Measurements from ENCODE around the gene CELA2B.
"Not testable (repeated sequence)": the region's sequence is repeated elsewhere in the genome, so short reads cannot be mapped to it uniquely, and the experiment has no call there.

CELA2B gene

DNA sequence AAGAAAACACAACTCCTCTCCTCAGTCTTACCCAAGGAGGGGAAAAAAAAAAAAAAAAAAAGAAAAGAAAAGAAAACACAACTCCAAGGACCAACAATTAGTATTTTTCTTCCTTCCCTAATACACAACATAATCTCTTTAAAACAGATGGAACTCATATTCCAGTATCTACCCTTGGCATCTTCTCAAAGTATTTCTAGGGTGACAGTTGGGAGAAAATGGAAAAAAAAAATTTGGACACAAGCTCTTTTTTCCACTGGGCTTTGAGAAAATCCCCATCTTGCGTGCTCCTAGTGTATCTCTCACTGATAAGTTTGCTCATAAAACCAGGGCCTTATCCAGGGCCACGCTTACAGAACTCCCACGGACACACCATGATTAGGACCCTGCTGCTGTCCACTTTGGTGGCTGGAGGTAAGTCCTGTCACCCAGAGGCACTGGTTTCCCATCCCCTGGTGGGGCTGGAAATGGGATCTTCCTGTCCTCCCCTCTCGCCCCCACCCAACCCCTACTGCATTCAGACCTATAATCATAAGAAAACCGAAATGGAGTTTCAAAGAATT, at the start of gene CELA2B:
Gene CELA2B, plus strand, starts transcription at position 353 of the 563 bp plus-strand sequence. Its CDS starts 22 bp downstream, at position 375.
- TF ChIP-seq, protein P1, sequence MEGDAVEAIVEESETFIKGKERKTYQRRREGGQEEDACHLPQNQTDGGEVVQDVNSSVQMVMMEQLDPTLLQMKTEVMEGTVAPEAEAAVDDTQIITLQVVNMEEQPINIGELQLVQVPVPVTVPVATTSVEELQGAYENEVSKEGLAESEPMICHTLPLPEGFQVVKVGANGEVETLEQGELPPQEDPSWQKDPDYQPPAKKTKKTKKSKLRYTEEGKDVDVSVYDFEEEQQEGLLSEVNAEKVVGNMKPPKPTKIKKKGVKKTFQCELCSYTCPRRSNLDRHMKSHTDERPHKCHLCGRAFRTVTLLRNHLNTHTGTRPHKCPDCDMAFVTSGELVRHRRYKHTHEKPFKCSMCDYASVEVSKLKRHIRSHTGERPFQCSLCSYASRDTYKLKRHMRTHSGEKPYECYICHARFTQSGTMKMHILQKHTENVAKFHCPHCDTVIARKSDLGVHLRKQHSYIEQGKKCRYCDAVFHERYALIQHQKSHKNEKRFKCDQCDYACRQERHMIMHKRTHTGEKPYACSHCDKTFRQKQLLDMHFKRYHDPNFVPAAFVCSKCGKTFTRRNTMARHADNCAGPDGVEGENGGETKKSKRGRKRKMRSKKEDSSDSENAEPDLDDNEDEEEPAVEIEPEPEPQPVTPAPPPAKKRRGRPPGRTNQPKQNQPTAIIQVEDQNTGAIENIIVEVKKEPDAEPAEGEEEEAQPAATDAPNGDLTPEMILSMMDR (conservative IDR thresholded peaks at IDR 0.05; ENCODE audit: low read depth, low read length): no peak
- H3K4me3 ChIP-seq (ENCODE audit: low read length): no peak within 1 kb of the TSS
- no peak for DNase-seq (ENCODE audit: low read depth)

DNA sequence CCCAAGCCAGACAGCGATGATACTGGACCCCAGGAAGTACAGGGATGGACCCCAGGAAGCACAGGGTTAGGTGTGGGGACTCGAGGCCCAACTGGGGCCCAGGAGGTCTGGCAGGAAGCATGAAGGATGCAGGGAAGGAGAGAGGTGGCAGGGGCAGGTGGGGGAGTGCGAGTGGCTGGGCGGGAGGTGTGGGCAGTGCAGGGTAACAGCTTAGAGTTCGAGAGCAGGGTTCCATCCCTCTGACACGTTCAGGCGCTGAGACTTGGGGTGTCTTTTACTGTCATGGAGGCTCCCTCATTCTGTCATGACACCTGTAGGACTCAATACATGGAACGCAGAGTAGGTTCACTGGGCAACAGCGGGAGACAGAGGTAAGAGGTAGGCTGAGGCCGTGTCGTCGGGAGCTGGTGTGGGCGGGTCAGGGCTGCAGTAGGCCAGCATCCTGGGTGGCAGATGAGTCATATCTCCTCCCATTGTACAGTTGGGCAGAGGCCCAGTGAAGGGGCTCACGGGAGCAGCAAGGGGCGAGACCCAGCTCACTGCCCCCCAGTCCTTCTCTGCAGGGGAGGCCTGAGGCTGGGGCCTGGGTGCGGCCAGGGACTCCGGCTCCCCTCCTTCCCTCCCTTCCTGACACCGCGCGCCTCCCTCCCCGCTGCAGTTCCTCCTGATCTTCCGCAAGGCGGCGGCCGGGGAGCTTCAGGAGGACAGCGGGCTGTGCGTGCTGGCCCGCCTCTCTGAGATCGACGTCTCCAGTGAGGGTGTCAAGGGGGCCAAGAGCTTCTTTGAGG, 49.2 kb upstream of the CELA2B start:
- TF ChIP-seq, protein P1 (conservative IDR thresholded peaks at IDR 0.05; ENCODE audit: low read depth, low read length): no peak
- H3K4me3 ChIP-seq (ENCODE audit: low read length): no peak overlapping the region
- DNase-seq (ENCODE audit: low read depth): no peak

DNA sequence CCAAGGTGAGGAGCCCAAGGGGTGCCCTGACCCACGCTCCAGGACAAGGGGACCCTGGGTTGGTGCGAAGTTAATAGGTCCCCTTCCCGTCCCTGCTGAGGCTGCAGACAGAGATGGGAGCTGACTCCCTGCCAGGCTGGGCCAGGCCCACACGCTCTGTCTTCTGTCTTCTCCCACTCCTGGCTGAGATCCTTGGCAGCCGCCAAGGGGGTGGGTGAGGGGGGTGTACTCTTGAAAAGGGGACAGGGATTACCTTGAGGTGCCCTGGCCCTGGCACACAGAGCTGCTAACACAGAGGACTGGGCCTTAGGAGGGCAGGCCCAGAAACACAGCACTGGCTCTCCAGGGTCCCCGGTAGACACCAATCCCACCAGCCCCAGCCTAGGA, 48.6 kb upstream of the CELA2B start:
- H3K4me3 ChIP-seq (ENCODE audit: low read length): no peak overlapping the region
- DNase-seq (ENCODE audit: low read depth): no peak
- TF ChIP-seq, protein P1 (conservative IDR thresholded peaks at IDR 0.05; ENCODE audit: low read depth, low read length): no peak

DNA sequence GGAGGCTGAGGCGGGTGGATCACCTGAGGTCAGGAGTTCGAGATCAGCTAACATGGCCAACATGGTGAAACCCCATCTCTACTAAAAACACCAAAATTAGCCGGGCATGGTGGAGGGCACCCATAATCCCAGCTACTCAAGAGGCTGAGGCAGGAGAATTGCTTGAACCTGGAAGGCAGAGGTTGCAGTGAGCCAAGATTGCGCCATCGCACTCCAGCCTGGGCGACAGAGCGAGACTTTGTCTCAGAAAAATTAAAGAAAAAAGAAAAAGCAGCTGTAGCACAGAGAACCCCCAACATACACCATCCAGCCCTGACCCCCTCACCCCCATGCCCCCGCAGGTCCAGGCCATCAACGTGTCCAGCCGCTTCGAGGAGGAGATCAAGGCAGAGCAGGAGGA, 47.7 kb upstream of the CELA2B start:
- DNase-seq (ENCODE audit: low read depth); H3K4me3 ChIP-seq (ENCODE audit: low read length): not testable (repeated sequence)

DNA sequence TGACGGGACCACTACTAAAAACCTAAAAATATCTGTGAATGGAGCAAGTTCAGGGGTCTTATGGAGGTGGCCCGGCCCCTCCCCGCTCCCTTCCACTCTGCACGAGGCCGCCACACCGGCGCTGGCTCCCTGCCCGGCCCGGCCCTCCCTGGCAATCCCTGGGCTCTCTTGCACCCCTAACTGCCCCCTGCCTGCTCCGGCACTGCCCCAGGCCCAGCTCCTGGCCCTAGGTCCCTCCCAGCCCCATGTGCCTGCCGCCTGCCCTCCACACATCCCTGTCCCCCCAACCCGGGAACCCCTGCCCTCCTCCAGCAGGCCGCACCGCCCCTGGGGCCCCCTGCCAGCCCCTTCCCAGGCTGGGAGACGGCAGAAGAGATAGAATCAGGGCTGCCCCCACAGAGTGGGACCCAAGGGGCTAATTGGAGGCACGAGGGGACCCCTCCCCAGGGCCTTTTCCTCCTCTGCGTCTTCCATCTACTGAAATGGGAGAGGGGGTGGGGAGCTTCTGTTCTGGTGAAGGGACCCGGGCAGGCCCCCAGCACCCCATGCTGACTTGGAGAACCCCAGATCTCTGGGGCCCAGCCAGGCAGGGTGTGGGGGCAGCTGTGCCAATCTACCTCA, 47.0 kb upstream of the CELA2B start:
- no peak for DNase-seq (ENCODE audit: low read depth)
- TF ChIP-seq, protein P1 (conservative IDR thresholded peaks at IDR 0.05; ENCODE audit: low read depth, low read length): no peak
- H3K4me3 ChIP-seq (ENCODE audit: low read length): no peak overlapping the region

DNA sequence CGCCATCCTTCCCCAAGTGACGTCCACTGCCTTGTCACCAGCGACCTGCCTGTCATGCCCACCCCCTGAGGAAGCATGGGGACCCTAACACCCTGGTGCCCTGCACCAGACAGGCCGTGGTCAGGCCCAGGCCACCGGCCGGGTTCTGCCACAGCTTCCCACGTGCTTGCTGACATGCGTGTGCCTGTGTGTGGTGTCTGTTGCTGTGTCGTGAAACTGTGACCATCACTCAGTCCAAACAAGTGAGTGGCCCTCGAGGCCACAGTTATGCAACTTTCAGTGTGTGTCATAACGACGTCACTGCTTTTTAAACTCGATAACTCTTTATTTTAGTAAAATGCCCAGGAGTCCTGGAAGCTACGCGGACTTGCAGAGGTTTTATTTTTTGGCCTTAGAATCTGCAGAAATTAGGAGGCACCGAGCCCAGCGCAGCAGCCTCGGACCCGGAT, 46.2 kb upstream of the CELA2B start:
- H3K4me3 ChIP-seq (ENCODE audit: low read length): no peak overlapping the region
- TF ChIP-seq, protein P1 (conservative IDR thresholded peaks at IDR 0.05; ENCODE audit: low read depth, low read length): no peak
- DNase-seq (ENCODE audit: low read depth): no peak

DNA sequence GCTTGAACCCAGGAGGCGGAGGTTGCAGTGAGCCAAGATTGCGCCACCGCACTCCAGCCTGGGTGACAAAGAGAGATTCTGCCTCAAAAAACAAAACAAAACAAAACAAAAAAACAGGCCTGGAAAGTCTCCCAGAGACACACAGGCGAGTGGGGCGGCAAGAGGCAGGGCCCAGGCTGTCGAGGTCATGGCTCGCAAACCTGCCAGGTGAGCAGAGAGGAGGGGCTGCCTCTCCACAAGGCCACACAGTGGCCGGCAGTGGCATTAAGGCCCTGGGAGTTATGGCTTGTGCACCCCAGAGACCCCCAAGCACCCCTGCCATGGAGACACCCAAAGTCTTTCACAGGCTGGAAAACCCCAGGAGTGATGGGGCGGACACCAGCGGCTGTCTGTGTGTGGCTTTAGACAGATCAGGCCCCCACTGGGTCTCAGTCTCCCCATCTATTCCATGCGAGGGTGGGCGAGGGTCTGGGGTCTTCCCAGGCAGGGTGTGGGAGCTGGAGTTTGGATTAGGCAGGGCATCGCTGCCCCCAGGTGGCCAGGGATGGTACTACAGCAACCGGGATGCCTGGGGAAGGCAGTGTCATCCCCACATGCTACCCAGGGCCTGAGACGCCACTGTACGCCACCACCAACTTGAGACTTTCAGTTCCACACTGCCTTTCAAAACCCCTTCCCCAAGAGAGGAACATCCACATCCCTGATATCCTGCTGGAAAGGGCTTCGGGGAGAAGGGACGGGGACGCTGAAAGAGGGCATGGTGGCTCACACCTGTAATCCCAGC, 44.9 kb upstream of the CELA2B start:
- no peak overlapping the region for H3K4me3 ChIP-seq (ENCODE audit: low read length)
- no peak for DNase-seq (ENCODE audit: low read depth)
- TF ChIP-seq, protein P1 (conservative IDR thresholded peaks at IDR 0.05; ENCODE audit: low read depth, low read length): peak; percentile 95

All from retinal pigment epithelial cell (primary cell).